KBM-7 (cell line): ENCODE results near the gene CAPZB.
"Not testable (repeated sequence)": the region's sequence is repeated elsewhere in the genome, so short reads cannot be mapped to it uniquely, and the experiment has no call there.

ENCODE experiments used
- DNase-seq: peaks from one replicate; pipeline ENCODE4 v3.0.0-alpha.2; 2015
- in situ Hi-C: fragments of 300-500 bp; cut with MboI; formaldehyde crosslinking; loops from 2 replicates; pipeline ENCODE4 v1.14.3; 2020; ENCODE audit warnings: low sequenced_read_pairs, low pct_unique_long_range_greater_than_20kb, mixed read lengths

CAPZB gene

GRCh38 chr1:19312782-19313635 is 172.3 kb downstream of the CAPZB start:
- in situ Hi-C loops: no loop called here
- peak; percentile 35 for DNase-seq

GRCh38 chr1:19311931-19312781 is 173.2 kb downstream of the CAPZB start, which contains the start of the genes AKR7A2 and SLC66A1:
AKR7A2 (minus strand) TSS chr1:19312144; CDS start chr1:19312124, 20 bp downstream.
SLC66A1 (plus strand) TSS chr1:19312326; CDS start chr1:19317678, 5,352 bp downstream.
- in situ Hi-C loops: no loop called here
- peak; percentile 87 for DNase-seq

- no peak for DNase-seq
- in situ Hi-C loops: no loop called here
Measured at GRCh38 chr1:19311503-19311930, 173.8 kb downstream of the CAPZB start.

GRCh38 chr1:19310720-19311502 is 174.4 kb downstream of the CAPZB start:
- in situ Hi-C loops: no loop called here
- peak; percentile 23 for DNase-seq

- no peak for DNase-seq
- in situ Hi-C loops: no loop called here
Measured at GRCh38 chr1:19310061-19310460, 175.3 kb downstream of the CAPZB start.

GRCh38 chr1:19309123-19309813 is 176.1 kb downstream of the CAPZB start:
- no peak for DNase-seq
- in situ Hi-C loops: no loop called here

GRCh38 chr1:19308509-19308907 is 176.8 kb downstream of the CAPZB start:
- no peak for DNase-seq
- in situ Hi-C loops: no loop called here

GRCh38 chr1:19307794-19308508 is 177.4 kb downstream of the CAPZB start:
- in situ Hi-C loops: no loop called here
- DNase-seq: no peak

- in situ Hi-C loops: no loop called here
- DNase-seq: no peak
Measured at GRCh38 chr1:19306941-19307340, 178.4 kb downstream of the CAPZB start.

- in situ Hi-C loops: no loop called here
- no peak for DNase-seq
Measured at GRCh38 chr1:19305880-19306279, 179.5 kb downstream of the CAPZB start.

GRCh38 chr1:19304081-19304480 is 181.3 kb downstream of the CAPZB start:
- in situ Hi-C loops, DNase-seq: not testable (repeated sequence)

- in situ Hi-C loops: no loop called here
Measured at GRCh38 chr1:19300211-19300610, 185.1 kb downstream of the CAPZB start.

GRCh38 chr1:19294638-19295037 is 190.7 kb downstream of the CAPZB start:
- in situ Hi-C loops: no loop called here
- DNase-seq: no peak

More at GRCh38 chr1:19300211-19300610, 185.1 kb downstream of the CAPZB start:
- no peak for DNase-seq

- in situ Hi-C loops: no loop called here
- DNase-seq: no peak
Measured at GRCh38 chr1:19289244-19289643, 196.1 kb downstream of the CAPZB start.
